Activated T-helper 2 cell treated with anti-CD3 and anti-CD28 coated beads, Interferon-gamma antibody, Interleukin-2, Interleukin-4, amounts not matched to agents 10 μg/mL and 5 μg/mL and 100 μg/mL, durations not matched to agents 14 hours and 24 hours and 36 hours (primary cell): ENCODE results near the gene ATM. TPM values are rescaled to one million over a fixed set of nuclear protein-coding genes. Genes with fewer than 3 reads are reported as not detected.

Experiments used
- DNase-seq: peaks from one replicate; pipeline ENCODE4 v3.0.0; 2021; ENCODE audit warnings: low spot score
- H3K27ac Mint-ChIP-seq: one replicate; pipeline ENCODE4 v1.8.0; 2021; ENCODE audit warnings: mixed read lengths
- H3K27me3 Mint-ChIP-seq: one replicate; pipeline ENCODE4 v1.8.0; 2021; ENCODE audit warnings: low read depth, mixed read lengths
- H3K36me3 Mint-ChIP-seq: one replicate; pipeline ENCODE4 v1.8.0; 2021; ENCODE audit warnings: low read depth, mixed read lengths
- H3K4me1 Mint-ChIP-seq: one replicate; pipeline ENCODE4 v1.8.0; 2021; ENCODE audit warnings: low read depth, mixed read lengths
- H3K4me3 Mint-ChIP-seq: one replicate; pipeline ENCODE4 v1.8.0; 2021; ENCODE audit warnings: low read depth, mild to moderate bottlenecking, moderate library complexity, mixed read lengths
- H3K9me3 Mint-ChIP-seq: one replicate; pipeline ENCODE4 v1.8.0; 2021; ENCODE audit warnings: mixed read lengths
- intact Hi-C: fragments of 100-400 bp; cut with micrococcal nuclease; formaldehyde crosslinking; loops from one replicate; pipeline ENCODE4 v1.15.1; 2023
- total RNA-seq: library from RNA; stranded (reverse); gene quantifications from 2 replicates; pipeline ENCODE4 v1.2.3, GENCODE V29; 2022

The ATM gene
- total RNA-seq, 1 donor from 2014 or later = 34.1 TPM

GRCh38 chr11:108313444-108313843 is 90.6 kb downstream of the ATM start:
- no peak for DNase-seq
- H3K27me3 Mint-ChIP-seq = no peaks in the 10 kb centered on the region
- H3K9me3 Mint-ChIP-seq = no peaks in the 10 kb centered on the region
- intact Hi-C loops = no loop called here
- H3K4me1 Mint-ChIP-seq = no peaks in the 10 kb centered on the region
- no peak overlapping the region for H3K4me3 Mint-ChIP-seq
- H3K27ac Mint-ChIP-seq = no peak overlapping the region
- peaks cover 43% of the 10 kb centered on the region for H3K36me3 Mint-ChIP-seq

- no peak overlapping the region for H3K27ac Mint-ChIP-seq
- no peak for DNase-seq
- H3K4me3 Mint-ChIP-seq = no peak overlapping the region
- intact Hi-C loops = no loop called here
- H3K9me3 Mint-ChIP-seq = no peaks in the 10 kb centered on the region
- H3K4me1 Mint-ChIP-seq = peaks cover 1% of the 10 kb centered on the region
- H3K27me3 Mint-ChIP-seq = no peaks in the 10 kb centered on the region
- peaks cover 38% of the 10 kb centered on the region for H3K36me3 Mint-ChIP-seq
These were observed 93.2 kb downstream of the ATM start for GRCh38 chr11:108316061-108316460.

- peak overlapping the region; percentile 58 for H3K27ac Mint-ChIP-seq
These were observed 96.8 kb downstream of the ATM start for GRCh38 chr11:108319541-108320145.

GRCh38 chr11:108322666-108323065 is 99.8 kb downstream of the ATM start:
- intact Hi-C loops = no loop called here

More at GRCh38 chr11:108319541-108320145, 96.8 kb downstream of the ATM start:
- Mint-ChIP-seq H3K9me3 (no peaks in the 10 kb centered on the region), H3K27me3 (no peaks in the 10 kb centered on the region), H3K4me1 (peaks cover 1% of the 10 kb centered on the region), H3K4me3 (no peak overlapping the region), H3K36me3 (peaks cover 41% of the 10 kb centered on the region)
- DNase-seq = no peak
- intact Hi-C loops = no loop called here

GRCh38 chr11:108324587-108324986 is 101.7 kb downstream of the ATM start:
- Mint-ChIP-seq H3K4me3 (no peak overlapping the region), H3K9me3 (no peaks in the 10 kb centered on the region), H3K27ac (no peak overlapping the region), H3K27me3 (no peaks in the 10 kb centered on the region), H3K36me3 (peaks cover 43% of the 10 kb centered on the region), H3K4me1 (no peaks in the 10 kb centered on the region)
- no peak for DNase-seq
- intact Hi-C loops = no loop called here

More at GRCh38 chr11:108322666-108323065, 99.8 kb downstream of the ATM start:
- no peaks in the 10 kb centered on the region for H3K27me3 Mint-ChIP-seq
- peaks cover 1% of the 10 kb centered on the region for H3K4me1 Mint-ChIP-seq
- DNase-seq = no peak
- H3K4me3 Mint-ChIP-seq = no peak overlapping the region
- no peak overlapping the region for H3K27ac Mint-ChIP-seq
- no peaks in the 10 kb centered on the region for H3K9me3 Mint-ChIP-seq
- H3K36me3 Mint-ChIP-seq = peaks cover 38% of the 10 kb centered on the region

- no peaks in the 10 kb centered on the region for H3K27me3 Mint-ChIP-seq
- DNase-seq = no peak
- peaks cover 65% of the 10 kb centered on the region for H3K36me3 Mint-ChIP-seq
- intact Hi-C loops = no loop called here
- no peak overlapping the region for H3K4me3 Mint-ChIP-seq
- no peak overlapping the region for H3K27ac Mint-ChIP-seq
- no peaks in the 10 kb centered on the region for H3K4me1 Mint-ChIP-seq
- no peaks in the 10 kb centered on the region for H3K9me3 Mint-ChIP-seq
These were observed 110.6 kb downstream of the ATM start for GRCh38 chr11:108333403-108333899.

- no peak overlapping the region for H3K4me3 Mint-ChIP-seq
- H3K4me1 Mint-ChIP-seq = peaks cover 17% of the 10 kb centered on the region
- DNase-seq = no peak
- no peak overlapping the region for H3K27ac Mint-ChIP-seq
- intact Hi-C loops = no loop called here
- H3K36me3 Mint-ChIP-seq = peaks cover 26% of the 10 kb centered on the region
- no peaks in the 10 kb centered on the region for H3K9me3 Mint-ChIP-seq
- H3K27me3 Mint-ChIP-seq = no peaks in the 10 kb centered on the region
These were observed 115.9 kb downstream of the ATM start for GRCh38 chr11:108338750-108339149.

GRCh38 chr11:108340973-108341372 is 118.1 kb downstream of the ATM start:
- no peak overlapping the region for H3K4me3 Mint-ChIP-seq
- H3K4me1 Mint-ChIP-seq = peaks cover 21% of the 10 kb centered on the region
- no peaks in the 10 kb centered on the region for H3K9me3 Mint-ChIP-seq
- DNase-seq = no peak
- peaks cover 23% of the 10 kb centered on the region for H3K36me3 Mint-ChIP-seq
- H3K27me3 Mint-ChIP-seq = no peaks in the 10 kb centered on the region
- intact Hi-C loops = no loop called here
- no peak overlapping the region for H3K27ac Mint-ChIP-seq

GRCh38 chr11:108341654-108342053 is 118.8 kb downstream of the ATM start:
- Mint-ChIP-seq H3K4me3 (no peak overlapping the region), H3K27me3 (no peaks in the 10 kb centered on the region), H3K4me1 (peaks cover 21% of the 10 kb centered on the region), H3K27ac (no peak overlapping the region), H3K9me3 (no peaks in the 10 kb centered on the region), H3K36me3 (peaks cover 24% of the 10 kb centered on the region)
- intact Hi-C loops = no loop called here
- no peak for DNase-seq

GRCh38 chr11:108343714-108344113 is 120.8 kb downstream of the ATM start:
- H3K27ac Mint-ChIP-seq = no peak overlapping the region
- H3K9me3 Mint-ChIP-seq = no peaks in the 10 kb centered on the region
- H3K27me3 Mint-ChIP-seq = no peaks in the 10 kb centered on the region
- DNase-seq = no peak
- H3K4me3 Mint-ChIP-seq = no peak overlapping the region
- peaks cover 20% of the 10 kb centered on the region for H3K4me1 Mint-ChIP-seq
- intact Hi-C loops = no loop called here
- peaks cover 26% of the 10 kb centered on the region for H3K36me3 Mint-ChIP-seq

GRCh38 chr11:108345767-108346166 is 122.9 kb downstream of the ATM start:
- Mint-ChIP-seq H3K4me3 (no peak overlapping the region), H3K9me3 (no peaks in the 10 kb centered on the region), H3K27me3 (no peaks in the 10 kb centered on the region), H3K27ac (no peak overlapping the region), H3K4me1 (peaks cover 5% of the 10 kb centered on the region), H3K36me3 (peaks cover 40% of the 10 kb centered on the region)
- intact Hi-C loops = no loop called here
- DNase-seq = no peak

GRCh38 chr11:108346451-108346850 is 123.6 kb downstream of the ATM start:
- no peak overlapping the region for H3K4me3 Mint-ChIP-seq

GRCh38 chr11:108351468-108351867 is 128.6 kb downstream of the ATM start:
- Mint-ChIP-seq H3K27me3 (no peaks in the 10 kb centered on the region), H3K36me3 (peaks cover 60% of the 10 kb centered on the region), H3K4me1 (no peaks in the 10 kb centered on the region), H3K4me3 (no peak overlapping the region), H3K27ac (no peak overlapping the region), H3K9me3 (no peaks in the 10 kb centered on the region)
- intact Hi-C loops = no loop called here
- DNase-seq = no peak

More at GRCh38 chr11:108346451-108346850, 123.6 kb downstream of the ATM start:
- H3K4me1 Mint-ChIP-seq = peaks cover 3% of the 10 kb centered on the region
- H3K27ac Mint-ChIP-seq = no peak overlapping the region
- intact Hi-C loops = no loop called here
- peaks cover 42% of the 10 kb centered on the region for H3K36me3 Mint-ChIP-seq
- H3K9me3 Mint-ChIP-seq = no peaks in the 10 kb centered on the region
- H3K27me3 Mint-ChIP-seq = no peaks in the 10 kb centered on the region
- no peak for DNase-seq
